Fibroblast of mammary gland (primary cell): ENCODE data around the gene FGD1.

Source experiments
- DNase-seq: peaks from one replicate; pipeline ENCODE4 v3.0.0-alpha.2; 2010; ENCODE audit warnings: low read depth
- H3K4me3 ChIP-seq: 2 replicates; pipeline ENCODE4 v1.5.1; 2011; ENCODE audit warnings: low read depth, mild to moderate bottlenecking, low read length, moderate library complexity; ENCODE audit not compliant: control insufficient read depth
- CTCF ChIP-seq: conservative IDR thresholded peaks from 2 replicates; pipeline ENCODE4 v1.5.1; 2011; ENCODE audit warnings: low read depth, low read length, inconsistent platforms; ENCODE audit not compliant: control insufficient read depth, insufficient read depth

FGD1 gene

GRCh38 chrX:54484666-54485065, 11.4 kb downstream of the FGD1 start:
- no peak for DNase-seq
- TF ChIP-seq CTCF: no peak
- H3K4me3 ChIP-seq: no peak overlapping the region

DNA sequence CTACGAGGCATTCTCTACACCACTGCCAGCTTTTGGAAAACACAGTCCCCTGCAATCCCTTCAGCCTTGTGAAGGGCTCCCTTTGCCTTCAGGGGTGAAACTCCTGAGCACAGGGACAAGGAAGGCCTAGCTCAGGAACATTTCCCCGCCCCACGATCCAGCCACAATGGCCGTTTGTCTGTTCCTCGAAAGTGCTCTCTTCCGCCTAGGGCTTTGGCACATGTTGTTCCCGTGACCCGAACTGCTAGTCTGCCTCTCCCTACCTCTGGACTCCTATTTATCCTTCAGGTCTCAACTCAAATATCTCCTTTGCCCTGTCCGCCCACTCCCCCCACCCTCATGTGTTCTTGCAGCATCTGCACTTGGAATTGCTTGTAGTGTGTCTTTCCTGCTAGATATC, 12.1 kb downstream of the FGD1 start:
- H3K4me3 ChIP-seq: no peak overlapping the region
- no peak for TF ChIP-seq CTCF
- no peak for DNase-seq

GRCh38 chrX:54482839-54483593, 13.0 kb downstream of the FGD1 start:
- no peak overlapping the region for H3K4me3 ChIP-seq
- no peak for DNase-seq
- TF ChIP-seq CTCF: no peak

DNA sequence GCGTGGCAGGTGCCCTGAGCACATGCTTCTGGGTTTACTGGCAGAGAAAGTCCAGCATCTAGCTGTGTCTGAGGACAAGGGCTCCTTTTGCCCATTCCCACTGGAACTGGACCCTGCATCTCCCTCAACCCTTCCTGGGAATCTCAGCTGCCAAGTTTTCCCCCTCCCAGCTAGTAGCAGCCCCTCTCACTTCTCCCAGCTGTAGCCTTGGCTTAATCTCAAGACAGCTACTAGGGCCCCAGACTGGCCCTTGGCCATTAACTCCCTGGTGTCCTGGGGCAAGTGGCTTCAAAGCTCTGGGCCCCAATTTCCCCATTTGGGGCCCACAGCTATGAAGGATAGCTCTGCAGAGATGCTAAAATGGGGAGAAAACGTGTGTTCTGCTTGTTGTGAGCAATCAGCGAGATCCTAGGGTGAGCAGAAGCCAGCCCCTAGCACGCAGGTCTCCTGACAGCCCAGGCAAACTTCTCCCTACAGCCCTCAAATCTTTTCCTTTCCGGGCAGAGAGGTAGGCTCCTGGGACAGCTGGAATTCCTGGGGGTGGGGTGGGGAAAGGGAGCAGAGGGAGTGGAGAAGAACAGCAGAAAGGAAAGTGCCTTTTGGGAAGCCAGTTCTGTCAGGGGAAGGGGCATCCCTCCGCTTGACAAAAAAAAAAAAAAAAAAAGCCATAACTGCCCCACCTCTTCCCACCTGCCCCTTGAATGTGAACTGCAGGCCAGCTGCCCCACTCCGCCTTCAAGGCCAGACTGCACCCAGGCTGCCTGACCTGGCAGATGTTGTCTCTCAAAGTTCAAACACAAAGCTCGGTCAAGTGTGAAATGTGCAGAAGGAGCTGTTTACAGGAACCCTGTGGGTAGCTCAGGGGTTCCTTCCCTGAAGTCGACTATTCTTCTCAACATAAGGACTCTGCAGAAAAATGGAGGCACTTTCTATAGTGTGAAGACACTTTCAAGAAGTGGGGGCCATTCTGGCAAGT, 16.6 kb downstream of the FGD1 start:
- no peak overlapping the region for H3K4me3 ChIP-seq
- DNase-seq: no peak
- TF ChIP-seq CTCF: no peak

DNA sequence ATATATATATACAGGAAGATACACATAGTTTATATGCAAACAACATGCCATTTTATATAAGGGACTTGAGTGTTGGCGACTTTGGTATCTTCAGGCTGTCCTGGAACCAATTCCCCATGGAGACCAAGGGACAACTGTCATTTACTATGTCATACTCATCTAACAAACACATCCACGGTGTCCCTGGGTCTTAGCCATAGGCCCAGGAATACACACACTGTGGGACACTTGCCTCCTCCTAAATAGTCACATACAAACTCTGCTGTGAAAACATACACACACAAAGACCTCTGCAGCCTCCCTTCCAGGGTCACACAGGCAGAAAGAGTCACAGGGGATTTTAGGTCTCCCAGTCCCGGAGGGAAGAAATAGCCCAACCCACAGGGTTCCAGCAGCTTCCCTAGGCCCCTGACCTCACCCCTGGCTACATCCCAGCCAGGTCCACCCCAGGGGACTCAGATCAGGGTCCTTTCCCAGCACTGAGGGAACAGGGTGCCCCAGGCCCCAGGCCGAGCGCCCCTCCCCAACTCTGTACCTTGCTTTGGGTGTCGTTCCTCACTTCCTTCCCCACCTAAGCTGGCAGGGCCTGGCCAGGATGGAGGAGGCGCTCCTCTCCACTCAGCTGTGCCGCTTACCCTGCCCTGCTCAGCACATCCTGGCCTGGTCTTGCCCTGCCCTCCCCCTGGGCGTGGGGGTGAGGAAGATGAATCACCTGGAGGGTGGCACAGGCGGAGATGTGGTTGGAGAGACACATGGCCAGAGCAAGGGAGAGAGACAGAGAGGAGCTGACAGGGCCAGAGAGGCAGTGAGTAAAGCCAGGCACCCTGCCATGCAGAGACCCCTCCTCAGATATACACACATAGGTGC, 21.8 kb downstream of the FGD1 start:
- TF ChIP-seq CTCF: no peak
- H3K4me3 ChIP-seq: no peak overlapping the region
- DNase-seq: no peak
